GM12891 (cell line): ENCODE measurements around the gene GMDS.
"Not testable (repeated sequence)": the region's sequence is repeated elsewhere in the genome, so short reads cannot be mapped to it uniquely, and the experiment has no call there.

Experiments
- DNase-seq: peaks from one replicate; pipeline ENCODE4 v3.0.0; 2011; ENCODE audit warnings: low spot score; ENCODE audit not compliant: insufficient read length
- FAIRE-seq: peaks from 2 replicates; lab custom pipeline; 2011; peaks lifted over from hg19 to GRCh38; lab: Jason Lieb, UNC
- PAX5 ChIP-seq: IDR thresholded peaks from 2 replicates; pipeline ENCODE4 v1.6.1; 2011; ENCODE audit warnings: low read length, moderate library complexity, mild to moderate bottlenecking; ENCODE audit not compliant: insufficient read depth, severe bottlenecking
- POLR2A ChIP-seq: IDR thresholded peaks from 2 replicates; pipeline ENCODE4 v1.6.1; 2011; ENCODE audit warnings: low read depth, low read length, control low read depth
- POLR2AphosphoS5 ChIP-seq: IDR thresholded peaks from 2 replicates; pipeline ENCODE4 v1.6.1; 2011; ENCODE audit warnings: low read depth, low read length, control low read depth
- POU2F2 ChIP-seq: IDR thresholded peaks from 2 replicates; pipeline ENCODE4 v1.6.1; 2011; ENCODE audit warnings: low read depth, mild to moderate bottlenecking, control low read depth, low read length, moderate library complexity
- SPI1 ChIP-seq: IDR thresholded peaks from 2 replicates; pipeline ENCODE4 v1.6.1; 2011; ENCODE audit warnings: low read depth, low read length, control low read depth
- TAF1 ChIP-seq: IDR thresholded peaks from 2 replicates; pipeline ENCODE4 v1.6.1; 2011; ENCODE audit warnings: low read depth, low read length, control low read depth

Gene GMDS

DNA sequence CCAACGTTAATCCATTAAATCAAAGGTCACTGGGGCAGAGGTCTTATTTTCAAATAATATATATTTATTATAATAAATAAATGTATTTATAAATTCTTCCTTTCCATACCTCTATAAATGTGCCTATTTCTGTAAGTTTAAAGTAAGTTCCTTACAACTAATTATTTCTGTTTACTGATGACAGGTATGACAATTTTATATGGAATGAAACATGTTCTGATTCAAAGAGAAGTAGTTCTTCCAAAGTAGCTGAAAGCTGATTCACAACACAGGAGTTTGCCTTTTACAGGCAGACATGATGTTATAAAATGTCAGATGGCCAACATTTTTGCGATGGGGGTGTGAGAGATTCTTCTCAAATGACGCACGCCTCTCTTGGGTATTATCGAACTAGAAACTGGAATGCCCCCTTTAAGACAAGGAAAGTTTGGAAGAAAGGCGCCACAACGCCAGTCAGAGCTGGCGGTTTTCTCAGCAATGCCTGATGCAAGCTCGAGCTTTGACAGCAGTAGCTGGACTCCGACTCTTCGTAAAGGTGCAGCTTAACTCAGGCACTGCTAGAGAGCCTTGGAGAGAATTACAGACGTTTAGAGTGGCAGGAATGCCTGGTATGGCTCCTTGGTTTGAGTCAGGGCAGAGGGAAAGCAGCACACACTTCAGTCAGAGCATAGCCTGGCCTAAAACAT, 543.6 kb downstream of the GMDS start:
- no peak for FAIRE-seq
- DNase-seq = no peak
- TF ChIP-seq TAF1 = no peak
- TF ChIP-seq SPI1 = no peak
- no peak for TF ChIP-seq PAX5
- no peak for TF ChIP-seq POU2F2
- TF ChIP-seq POLR2AphosphoS5 = no peak
- TF ChIP-seq POLR2A = no peak

GRCh38 chr6:1700278-1700967, 545.0 kb downstream of the GMDS start:
- no peak for FAIRE-seq
- TF ChIP-seq SPI1 (no peak), PAX5 (no peak), POLR2A (no peak), POU2F2 (no peak), POLR2AphosphoS5 (no peak), TAF1 (no peak)
- DNase-seq = no peak

DNA sequence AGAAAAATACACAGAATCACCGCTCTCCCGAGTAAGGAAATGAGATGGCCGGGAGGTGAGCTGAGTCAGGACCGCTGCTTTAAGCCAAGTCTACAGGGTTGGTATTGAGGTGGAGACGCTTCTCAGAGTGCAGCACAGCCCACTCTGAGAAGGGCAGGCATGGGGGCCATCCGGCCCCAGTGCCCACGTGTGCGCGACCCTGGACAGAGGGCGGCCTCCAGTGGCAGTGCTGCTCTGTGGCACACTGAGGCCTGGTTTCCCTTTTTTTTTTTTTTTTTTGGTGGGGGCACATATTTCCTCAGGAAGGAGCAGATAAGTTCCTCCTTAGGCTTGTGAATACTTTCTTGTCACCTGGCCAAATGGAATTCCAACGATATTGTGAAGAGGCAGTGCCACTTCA, 546.9 kb downstream of the GMDS start:
- TF ChIP-seq POLR2A = no peak
- no peak for TF ChIP-seq POU2F2
- TF ChIP-seq SPI1 = no peak
- no peak for TF ChIP-seq TAF1
- TF ChIP-seq PAX5 = no peak
- no peak for TF ChIP-seq POLR2AphosphoS5
- no peak for DNase-seq
- FAIRE-seq = no peak

DNA sequence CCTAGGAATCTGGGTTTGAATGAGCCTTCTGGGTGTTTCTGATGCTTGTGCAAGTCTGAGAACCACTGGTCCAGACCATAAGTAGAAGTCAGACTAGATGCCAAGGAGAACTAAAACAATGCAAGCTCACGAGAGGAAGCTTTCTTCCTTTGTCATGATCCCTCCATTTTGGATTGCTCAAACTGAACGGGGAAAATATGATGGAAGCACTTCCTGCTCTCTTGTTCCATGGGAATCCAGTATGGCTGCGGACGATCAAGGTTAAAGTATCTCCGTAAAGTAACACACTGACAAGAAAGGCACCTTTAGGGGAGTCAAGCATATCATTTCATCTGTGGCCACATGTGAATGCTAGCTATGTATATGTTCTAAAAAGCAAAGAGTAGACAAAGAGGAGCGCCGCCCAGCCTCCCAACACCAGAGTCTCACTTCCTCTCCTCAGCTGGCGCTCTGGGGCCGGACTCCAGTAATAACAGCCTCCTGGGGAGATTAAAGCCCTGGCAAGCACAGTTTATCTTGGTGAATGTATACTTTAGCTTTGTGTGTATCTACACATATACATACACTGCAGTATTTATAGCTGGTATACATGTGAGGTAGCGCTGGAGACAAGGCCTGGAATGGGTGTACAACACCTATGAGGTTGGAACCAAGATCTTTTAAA, 547.6 kb downstream of the GMDS start:
- TF ChIP-seq SPI1 (no peak; the same call in 1 of the 2 replicates), POU2F2 (no peak), POLR2A (no peak), POLR2AphosphoS5 (no peak), TAF1 (no peak), PAX5 (no peak)
- no peak for FAIRE-seq
- DNase-seq = no peak

GRCh38 chr6:1696463-1696850, 548.9 kb downstream of the GMDS start:
- FAIRE-seq (no peak), DNase-seq (no peak)
- TF ChIP-seq POU2F2 (no peak), POLR2A (no peak), SPI1 (no peak)

- no peak for TF ChIP-seq TAF1
- no peak for TF ChIP-seq POLR2A
- TF ChIP-seq POU2F2 = no peak
- TF ChIP-seq PAX5 = no peak
- no peak for TF ChIP-seq POLR2AphosphoS5
- no peak for TF ChIP-seq SPI1
- FAIRE-seq = no peak
- DNase-seq = no peak
Observed at GRCh38 chr6:1695546-1696462, 549.6 kb downstream of the GMDS start.

DNA sequence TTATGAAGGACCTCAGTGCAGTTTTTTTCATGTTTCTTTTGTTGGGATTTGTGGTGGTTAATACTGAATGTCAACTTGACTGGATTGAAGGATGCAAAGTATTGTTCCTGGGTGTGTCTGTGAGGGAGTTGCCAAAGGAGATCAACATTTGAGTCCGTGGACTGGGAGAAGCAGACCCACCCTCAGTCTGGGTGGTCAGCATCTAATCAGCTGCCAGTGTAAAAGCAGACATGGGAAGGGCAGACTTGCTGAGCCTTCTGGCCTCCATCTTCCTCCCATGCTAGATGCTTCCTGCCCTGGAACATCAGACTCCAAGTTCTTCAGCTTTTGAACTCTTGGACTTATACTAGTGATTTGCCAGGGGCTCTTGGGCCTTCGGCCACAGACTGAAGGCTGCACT, 553.6 kb downstream of the GMDS start:
- FAIRE-seq, DNase-seq: not testable (repeated sequence)

GRCh38 chr6:1690656-1691055, 554.7 kb downstream of the GMDS start:
- not testable (repeated sequence) for FAIRE-seq, DNase-seq

- TF ChIP-seq PAX5 (no peak), POLR2AphosphoS5 (no peak), TAF1 (no peak), SPI1 (no peak)
- FAIRE-seq (no peak), DNase-seq (no peak)
Observed at GRCh38 chr6:1689141-1689540, 556.3 kb downstream of the GMDS start.
